Esophagus squamous epithelium (tissue), 5 donors: ENCODE measurements around the gene VILL. TPM values are rescaled to one million over a fixed set of nuclear protein-coding genes. Genes with fewer than 3 reads are reported as not detected.
"Not testable (repeated sequence)": the region's sequence is repeated elsewhere in the genome, so short reads cannot be mapped to it uniquely, and the experiment has no call there.

Experiments
- DNase-seq: peaks from one replicate; lab custom pipeline; 2025; lab: John Stamatoyannopoulos, UW
- H3K27ac ChIP-seq, 4 donors: fragments of 200-600 bp; sonication (generic); one replicate each; pipeline ENCODE4 v1.5.1; 2016 to 2019; ENCODE audit warnings: mild to moderate bottlenecking in 1 of 4
- H3K27me3 ChIP-seq, 4 donors: fragments of 200-600 bp; sonication (generic); 1 replicate in 3 of 4; 2 replicates in 1 of 4; pipeline versions ENCODE4 v1.5.1 to v1.6.0; 2017 to 2021; ENCODE audit warnings: antibody characterized with exemption in 1 of 4
- H3K36me3 ChIP-seq, 3 donors: fragments of 200-600 bp; sonication (generic); one replicate each; pipeline ENCODE4 v1.5.1; 2016 to 2019
- H3K4me1 ChIP-seq, 3 donors: fragments of 200-600 bp; sonication (generic); one replicate each; pipeline ENCODE4 v1.5.1; 2017 to 2019
- H3K4me3 ChIP-seq, 4 donors: fragments of 200-600 bp; sonication (generic); 1 replicate in 3 of 4; 2 replicates in 1 of 4; pipeline ENCODE4 v1.5.1; 2016 to 2019; ENCODE audit warnings: mild to moderate bottlenecking in 2 of 4, moderate library complexity in 1 of 4
- H3K9me3 ChIP-seq, 3 donors: fragments of 200-600 bp; sonication (generic); one replicate each; pipeline ENCODE4 v1.5.1; 2016 to 2019
- CTCF ChIP-seq, 6 experiments: fragments of 450-650 bp in 4 of 6; fragments of 200-600 bp in 2 of 6; sonication (generic) in 2 of 6; IDR thresholded peaks; one replicate each; pipeline ENCODE4 v1.5.1; 2016 to 2019; ENCODE audit warnings: antibody characterized with exemption in 6 of 6, mild to moderate bottlenecking in 4 of 6, moderate library complexity in 4 of 6
- POLR2A ChIP-seq, 4 donors: fragments of 450-650 bp; IDR thresholded peaks; one replicate each; pipeline ENCODE4 v1.6.1; 2017; ENCODE audit warnings: antibody characterized with exemption in 4 of 4, mild to moderate bottlenecking in 4 of 4, moderate library complexity in 3 of 4
- WGBS, 2 donors: methylation state at CpG; one replicate each; pipeline ENCODE4 v1.1.5; 2018; 5-methylcytosine and 5-hydroxymethylcytosine counted together
- intact Hi-C: fragments of 100-400 bp; cut with DNase I; formaldehyde crosslinking; loops from one replicate; pipeline ENCODE4 v1.15.0; 2022
- total RNA-seq, 4 donors: library from RNA; depleted of rRNA; stranded (reverse); fragments of >200 nt; gene quantifications; one replicate each; pipeline ENCODE4 v1.1.0, GENCODE V29; 2016
- donor health status: DM: yes; HTN: yes; CAD: no.

Gene VILL
- total RNA-seq, 4 donors from 2014 or later = 5.5 to 13.0 (median 6.1) TPM

DNA sequence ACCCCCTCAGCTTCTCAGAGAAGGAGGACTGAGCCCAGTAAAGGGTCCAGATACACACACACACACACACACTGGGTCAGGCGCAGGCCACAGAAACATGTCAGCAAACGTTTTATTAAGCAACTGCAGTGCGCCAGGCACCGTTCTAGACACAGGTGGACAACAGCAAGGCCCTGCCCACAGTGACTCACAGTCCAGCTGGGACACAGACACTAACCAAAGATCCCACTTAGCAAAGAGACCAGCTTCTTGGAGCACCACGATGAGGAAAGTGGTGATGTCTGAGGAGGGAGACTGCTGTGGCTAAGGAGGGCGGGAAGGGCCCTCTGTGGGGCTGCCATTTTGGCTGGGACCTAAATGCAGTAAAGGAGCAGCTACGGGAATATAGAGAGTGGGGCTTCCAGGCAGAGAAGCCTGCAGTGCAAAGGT, 2.8 kb upstream of the VILL start:
- TF ChIP-seq CTCF (IDR thresholded peaks at IDR 0.05) = no peak

DNA sequence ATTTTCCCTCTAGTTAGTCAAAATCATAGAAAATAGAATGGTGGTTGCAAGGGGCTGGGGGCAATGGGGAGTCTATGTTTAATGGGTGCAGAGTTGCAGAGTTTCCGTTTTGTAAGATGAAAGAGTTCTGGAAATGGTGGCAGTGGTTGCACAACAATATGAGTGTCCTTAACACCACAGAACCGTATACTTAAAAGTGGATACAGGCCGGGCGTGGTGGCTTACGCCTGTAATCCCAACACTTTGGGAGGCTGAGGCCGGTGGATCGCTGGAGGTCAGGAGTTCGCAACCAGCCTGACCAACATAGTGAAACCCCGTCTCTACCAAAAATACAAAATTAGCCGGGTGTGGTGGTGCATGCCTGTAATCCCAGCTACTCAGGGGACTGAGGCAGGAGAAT, 2.2 kb upstream of the VILL start:
- H3K36me3 ChIP-seq, H3K9me3 ChIP-seq, DNase-seq, H3K27me3 ChIP-seq, H3K27ac ChIP-seq, intact Hi-C loops, H3K4me3 ChIP-seq: not testable (repeated sequence)
- 85 to 89% methylated on average over 10 of the region's 10 CpGs for WGBS, 2 donors
- H3K4me1 ChIP-seq = peaks cover 5 to 77% (median 37%) of the 10 kb centered on the region in 3 donors

More for the DNA sequence above, 2.8 kb upstream of the VILL start:
- Histone ChIP-seq H3K4me1 (peaks cover 5 to 71% (median 37%) of the 10 kb centered on the region in 3 donors), H3K4me3 (no peak overlapping the region), H3K27me3 (no peaks in the 10 kb centered on the region), H3K36me3 (peaks cover 0 to 2% (median 0%) of the 10 kb centered on the region in 3 donors), H3K9me3 (no peaks in the 10 kb centered on the region), H3K27ac (no peak overlapping the region)
- 74 to 75% methylated on average over 5 to 6 of the region's 7 CpGs for WGBS, 2 donors
- no peak for DNase-seq
- intact Hi-C loops = no loop called here

DNA sequence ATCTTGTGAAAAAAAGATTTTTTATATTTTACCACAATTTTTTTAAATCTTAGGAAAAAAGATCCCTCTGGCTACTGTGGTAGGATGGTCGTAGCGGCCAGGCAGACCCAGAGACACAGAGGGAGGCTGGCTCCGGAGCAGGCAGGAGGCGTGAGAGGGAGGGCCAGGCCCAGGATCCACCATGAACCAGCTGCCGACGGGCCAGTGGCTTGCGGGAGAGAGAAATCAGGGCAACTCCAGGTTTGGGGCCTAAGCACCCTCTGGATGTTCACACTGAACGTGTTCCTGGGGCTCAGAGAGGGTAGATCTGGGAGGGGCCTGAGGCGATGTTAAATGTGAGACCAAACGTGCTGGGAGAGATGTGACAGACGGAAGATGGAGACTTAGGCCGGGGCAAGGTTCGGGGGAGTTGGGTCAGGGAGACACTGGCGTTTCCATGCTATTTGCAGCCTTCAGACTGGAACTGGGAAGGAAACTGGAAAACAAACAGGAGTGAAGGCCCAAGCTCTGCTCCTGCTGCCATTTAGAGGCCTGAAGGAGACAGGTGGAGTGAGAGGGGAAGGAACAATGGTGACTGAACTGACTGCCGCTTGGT, 1.6 kb upstream of the VILL start:
- no peak for DNase-seq
- 82 to 83% methylated on average over 14 to 15 of the region's 15 CpGs for WGBS, 2 donors
- no peak overlapping the region for H3K27ac ChIP-seq

GRCh38 chr3:37989821-37990480, 635 bp upstream of the VILL start:
- H3K27me3 ChIP-seq = no peaks in the 10 kb centered on the region
- peaks cover 6 to 77% (median 37%) of the 10 kb centered on the region in 3 donors for H3K4me1 ChIP-seq
- no peaks in the 10 kb centered on the region for H3K9me3 ChIP-seq
- peak overlapping the region in 1 of 4 donors; percentile 54 for H3K27ac ChIP-seq
- no peak for DNase-seq
- WGBS, 2 donors = 96 to 100% methylated on average over 2 to 5 of the region's 7 CpGs
- H3K36me3 ChIP-seq = no peaks in the 10 kb centered on the region
- TF ChIP-seq POLR2A (IDR thresholded peaks at IDR 0.05) (no peak), CTCF (IDR thresholded peaks at IDR 0.05) (no peak)
- intact Hi-C loops = no loop called here
- no peak overlapping the region for H3K4me3 ChIP-seq

More for the DNA sequence above, 1.6 kb upstream of the VILL start:
- peaks cover 5 to 77% (median 36%) of the 10 kb centered on the region in 3 donors for H3K4me1 ChIP-seq
- TF ChIP-seq POLR2A (IDR thresholded peaks at IDR 0.05) (no peak), CTCF (IDR thresholded peaks at IDR 0.05) (no peak)
- intact Hi-C loops = no loop called here
- H3K27me3 ChIP-seq = no peaks in the 10 kb centered on the region
- no peak overlapping the region for H3K4me3 ChIP-seq
- H3K36me3 ChIP-seq = no peaks in the 10 kb centered on the region
- no peaks in the 10 kb centered on the region for H3K9me3 ChIP-seq

- H3K9me3 ChIP-seq = no peaks in the 10 kb centered on the region
- H3K4me1 ChIP-seq = peaks cover 11 to 75% (median 30%) of the 10 kb centered on the region in 3 donors
- H3K27me3 ChIP-seq = no peaks in the 10 kb centered on the region
- TF ChIP-seq CTCF (IDR thresholded peaks at IDR 0.05) = no peak
- no peak for TF ChIP-seq POLR2A (IDR thresholded peaks at IDR 0.05)
- H3K4me3 ChIP-seq = no peak overlapping the region
- H3K27ac ChIP-seq = peak overlapping the region in 2 of 4 donors; percentile 7 to 54
- intact Hi-C loops = no loop called here
- no peak for DNase-seq
- WGBS, 2 donors = 33 to 42% methylated on average over 1 to 5 of the region's 6 CpGs
- H3K36me3 ChIP-seq = peaks cover 0 to 9% (median 0%) of the 10 kb centered on the region in 3 donors
Measured at GRCh38 chr3:37991109-37991508, 523 bp downstream of the VILL start.
